Ascending aorta (tissue), 2 donors: ENCODE measurements around the gene OR2A42. TPM values are rescaled to one million over a fixed set of nuclear protein-coding genes. Genes with fewer than 3 reads are reported as not detected.
"Not testable (repeated sequence)": the region's sequence is repeated elsewhere in the genome, so short reads cannot be mapped to it uniquely, and the experiment has no call there.

ENCODE experiments used
- DNase-seq, 2 donors: peaks; one replicate each; pipeline ENCODE4 v3.0.0-alpha.2; 2019; ENCODE audit warnings: low spot score in 2 of 2
- H3K27ac ChIP-seq, 2 donors: fragments of 200-600 bp; sonication (generic); one replicate each; pipeline ENCODE4 v1.5.1; 2016 to 2017; ENCODE audit warnings: mild to moderate bottlenecking in 1 of 2
- H3K27me3 ChIP-seq: fragments of 200-600 bp; sonication (generic); one replicate; pipeline ENCODE4 v1.5.1; 2017
- H3K36me3 ChIP-seq, 2 donors: fragments of 200-600 bp; sonication (generic); one replicate each; pipeline ENCODE4 v1.5.1; 2016
- H3K4me1 ChIP-seq, 2 donors: fragments of 200-600 bp; sonication (generic); one replicate each; pipeline ENCODE4 v1.5.1; 2016 to 2017; ENCODE audit warnings: mild to moderate bottlenecking in 1 of 2
- H3K4me3 ChIP-seq, 2 donors: fragments of 200-600 bp; sonication (generic); one replicate each; pipeline ENCODE4 v1.5.1; 2016 to 2017; ENCODE audit warnings: mild to moderate bottlenecking in 1 of 2
- H3K9me3 ChIP-seq, 2 donors: fragments of 200-600 bp; sonication (generic); one replicate each; pipeline ENCODE4 v1.5.1; 2016
- CTCF ChIP-seq, 3 experiments: fragments of 200-600 bp in 2 of 3; fragments of 450-650 bp in 1 of 3; sonication (generic) in 2 of 3; IDR thresholded peaks; one replicate each; pipeline ENCODE4 v1.5.1; 2016 to 2019; ENCODE audit warnings: antibody characterized with exemption in 3 of 3, mild to moderate bottlenecking in 1 of 3, moderate library complexity in 1 of 3
- intact Hi-C: fragments of 100-400 bp; cut with DNase I; formaldehyde crosslinking; loops from one replicate; pipeline ENCODE4 v1.15.1; 2023
- total RNA-seq: library from RNA; depleted of rRNA; stranded (reverse); fragments of >200 nt; gene quantifications from one replicate; pipeline ENCODE4 v1.1.0, GENCODE V29; 2016

OR2A42 gene
- total RNA-seq, 1 donor from 2014 or later: not detected

DNA sequence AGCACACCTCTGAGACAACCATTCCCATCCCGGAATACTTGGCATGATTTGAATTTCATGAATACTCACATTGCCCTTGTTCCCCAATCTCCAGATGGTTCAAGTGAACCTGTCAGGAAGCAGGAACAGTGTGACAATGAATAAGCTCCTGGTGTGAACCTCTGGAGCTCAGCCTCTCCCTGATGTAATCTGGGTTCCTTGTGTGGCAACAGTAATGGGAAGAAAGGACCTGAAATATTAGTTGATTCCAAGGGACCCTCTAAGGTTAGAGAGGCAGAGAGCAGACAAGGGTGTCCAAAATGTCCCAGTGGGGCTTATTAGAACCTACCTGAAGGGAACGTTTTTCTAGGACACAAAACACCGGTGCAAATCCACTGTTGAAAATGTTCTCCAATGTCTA lies 16.7 kb upstream of the OR2A42 start:
- intact Hi-C loops: no loop called here
- H3K4me3 ChIP-seq: no peak overlapping the region
- no peaks in the 10 kb centered on the region for H3K27me3 ChIP-seq
- H3K27ac ChIP-seq: no peak overlapping the region
- no peaks in the 10 kb centered on the region for H3K9me3 ChIP-seq
- H3K4me1 ChIP-seq: no peaks in the 10 kb centered on the region
- no peak for TF ChIP-seq CTCF (IDR thresholded peaks at IDR 0.05)
- no peak for DNase-seq
- H3K36me3 ChIP-seq: no peaks in the 10 kb centered on the region

GRCh38 chr7:144255471-144255897 lies 16.1 kb upstream of the OR2A42 start:
- no peaks in the 10 kb centered on the region for H3K36me3 ChIP-seq
- DNase-seq: no peak
- H3K4me1 ChIP-seq: no peaks in the 10 kb centered on the region
- intact Hi-C loops: no loop called here
- H3K27me3 ChIP-seq: no peaks in the 10 kb centered on the region
- H3K4me3 ChIP-seq: no peak overlapping the region
- TF ChIP-seq CTCF (IDR thresholded peaks at IDR 0.05): no peak
- H3K9me3 ChIP-seq: no peaks in the 10 kb centered on the region
- no peak overlapping the region for H3K27ac ChIP-seq

GRCh38 chr7:144252307-144252706 lies 12.9 kb upstream of the OR2A42 start:
- intact Hi-C loops, DNase-seq, H3K4me1 ChIP-seq, H3K9me3 ChIP-seq, H3K4me3 ChIP-seq, H3K27ac ChIP-seq, H3K36me3 ChIP-seq, H3K27me3 ChIP-seq: not testable (repeated sequence)

DNA sequence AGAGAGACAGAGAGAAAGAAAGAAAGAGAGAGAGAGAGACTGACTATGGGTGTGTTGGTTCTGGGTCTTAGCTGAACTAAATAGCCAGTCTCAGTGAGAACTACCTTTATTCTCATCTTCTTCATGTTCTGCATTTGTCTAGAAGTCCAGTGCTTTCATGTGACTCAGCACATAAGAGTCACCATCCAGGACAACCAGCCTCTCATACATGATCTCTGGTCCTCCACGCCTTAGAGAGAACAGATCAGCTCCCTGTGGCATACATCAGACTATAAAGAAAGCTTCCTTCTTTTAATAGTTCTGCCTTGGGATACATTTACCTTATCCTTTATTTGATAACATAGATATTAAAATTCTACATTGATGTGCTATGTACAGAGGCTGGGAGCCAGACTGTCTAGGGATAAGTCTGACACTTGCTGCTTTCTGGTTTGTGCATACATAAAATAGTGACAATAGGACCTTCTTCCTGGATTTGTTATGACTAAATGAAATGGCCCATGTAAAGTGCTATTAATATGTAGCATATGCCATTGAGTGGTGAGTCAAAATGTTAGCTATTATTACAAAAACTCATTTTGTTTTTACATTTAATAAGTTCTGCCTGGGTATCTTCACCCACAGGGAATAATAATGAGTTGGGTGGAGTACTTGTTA lies 8.4 kb upstream of the OR2A42 start:
- H3K9me3 ChIP-seq, DNase-seq, intact Hi-C loops, H3K27ac ChIP-seq, H3K4me1 ChIP-seq, H3K36me3 ChIP-seq, H3K27me3 ChIP-seq, H3K4me3 ChIP-seq: not testable (repeated sequence)

- H3K9me3 ChIP-seq, H3K4me3 ChIP-seq, intact Hi-C loops, H3K4me1 ChIP-seq, H3K27me3 ChIP-seq, H3K27ac ChIP-seq, H3K36me3 ChIP-seq, DNase-seq: not testable (repeated sequence)
These were observed 7.6 kb upstream of the OR2A42 start for GRCh38 chr7:144246967-144247366.

DNA sequence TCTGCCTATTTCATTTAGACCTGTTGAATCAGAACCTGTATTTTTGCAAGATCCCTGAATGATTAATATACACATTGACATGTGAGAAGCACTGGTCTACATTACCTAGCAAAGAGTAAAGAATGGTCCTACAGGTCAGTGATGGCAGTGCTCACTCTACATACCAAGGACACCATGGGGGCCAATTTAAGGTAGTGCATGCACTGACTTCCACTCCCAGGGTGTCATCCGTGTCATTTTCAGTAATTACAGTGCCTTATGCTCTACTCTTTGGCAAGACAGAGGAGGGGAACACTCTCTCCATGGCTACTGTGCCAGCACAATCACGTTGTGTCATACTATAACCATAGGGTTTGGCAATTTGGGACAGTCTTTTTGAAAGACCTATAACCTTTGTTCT lies 6.0 kb upstream of the OR2A42 start:
- H3K27me3 ChIP-seq, H3K27ac ChIP-seq, H3K36me3 ChIP-seq, H3K9me3 ChIP-seq, H3K4me3 ChIP-seq, intact Hi-C loops, DNase-seq, H3K4me1 ChIP-seq: not testable (repeated sequence)

DNA sequence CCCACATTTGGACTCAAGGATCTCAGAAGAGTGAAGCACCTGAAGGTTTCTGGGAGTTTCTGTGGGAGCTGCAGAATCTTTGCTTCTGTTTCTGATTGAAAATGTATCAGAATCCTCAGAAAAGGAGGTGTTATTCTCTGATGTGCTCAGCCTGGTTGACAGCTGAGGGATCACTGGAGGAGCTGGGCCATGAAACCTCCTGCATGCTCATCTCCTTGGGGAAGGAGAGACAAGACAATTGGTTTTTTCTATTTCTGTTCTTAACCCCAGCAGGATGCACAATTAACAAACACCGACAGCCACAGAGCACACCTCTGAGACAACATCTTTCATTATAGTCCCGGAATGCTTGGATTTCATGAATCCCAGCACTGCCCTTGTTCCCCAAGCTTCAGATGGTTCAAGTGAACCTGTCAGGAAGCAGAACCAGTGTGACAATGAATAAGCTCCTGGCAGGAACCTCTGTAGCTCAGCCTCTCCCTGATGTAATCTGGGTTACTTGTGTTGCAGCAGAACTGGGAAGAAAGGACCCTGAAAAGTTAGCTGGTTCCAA lies 799 bp downstream of the OR2A42 start:
- H3K27me3 ChIP-seq, DNase-seq, H3K27ac ChIP-seq, intact Hi-C loops, H3K36me3 ChIP-seq, H3K4me1 ChIP-seq, H3K9me3 ChIP-seq, H3K4me3 ChIP-seq: not testable (repeated sequence)

DNA sequence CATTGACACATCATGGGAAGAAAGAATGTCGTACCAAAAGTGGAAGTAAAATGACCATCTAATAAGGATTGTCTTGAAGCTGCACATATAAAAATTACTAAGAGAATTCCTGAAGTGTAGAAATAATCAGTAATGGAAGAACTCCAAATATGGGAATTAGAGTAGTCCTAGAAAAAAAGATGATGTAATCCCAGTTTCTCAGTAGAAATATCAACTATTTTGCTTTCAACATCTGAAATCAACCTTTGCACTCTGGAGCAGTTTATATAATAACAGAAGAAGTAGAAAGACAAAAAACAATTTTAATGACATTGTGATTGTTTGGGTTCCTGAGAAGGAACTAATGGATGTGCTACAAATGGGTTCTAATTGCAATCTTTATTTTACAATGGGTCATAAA lies 6.4 kb downstream of the OR2A42 start:
- H3K27me3 ChIP-seq, H3K4me1 ChIP-seq, intact Hi-C loops, H3K27ac ChIP-seq, H3K36me3 ChIP-seq, H3K4me3 ChIP-seq, H3K9me3 ChIP-seq, DNase-seq: not testable (repeated sequence)

GRCh38 chr7:144231027-144231426 lies 8.4 kb downstream of the OR2A42 start:
- H3K27ac ChIP-seq, H3K4me1 ChIP-seq, H3K27me3 ChIP-seq, intact Hi-C loops, H3K4me3 ChIP-seq, DNase-seq, H3K36me3 ChIP-seq, H3K9me3 ChIP-seq: not testable (repeated sequence)

GRCh38 chr7:144228810-144229209 lies 10.6 kb downstream of the OR2A42 start:
- H3K36me3 ChIP-seq, DNase-seq, H3K4me1 ChIP-seq, H3K27ac ChIP-seq, H3K27me3 ChIP-seq, intact Hi-C loops, H3K9me3 ChIP-seq, H3K4me3 ChIP-seq: not testable (repeated sequence)

GRCh38 chr7:144226866-144227265 lies 12.5 kb downstream of the OR2A42 start:
- H3K4me3 ChIP-seq, H3K27me3 ChIP-seq, H3K4me1 ChIP-seq, H3K36me3 ChIP-seq, H3K27ac ChIP-seq, intact Hi-C loops, H3K9me3 ChIP-seq: not testable (repeated sequence)
- DNase-seq: peak in 1 of 2 donors; percentile 34

- H3K36me3 ChIP-seq, H3K27me3 ChIP-seq, H3K27ac ChIP-seq, H3K9me3 ChIP-seq, DNase-seq, H3K4me1 ChIP-seq, H3K4me3 ChIP-seq, intact Hi-C loops: not testable (repeated sequence)
These were observed 15.7 kb downstream of the OR2A42 start for GRCh38 chr7:144223675-144224074.

DNA sequence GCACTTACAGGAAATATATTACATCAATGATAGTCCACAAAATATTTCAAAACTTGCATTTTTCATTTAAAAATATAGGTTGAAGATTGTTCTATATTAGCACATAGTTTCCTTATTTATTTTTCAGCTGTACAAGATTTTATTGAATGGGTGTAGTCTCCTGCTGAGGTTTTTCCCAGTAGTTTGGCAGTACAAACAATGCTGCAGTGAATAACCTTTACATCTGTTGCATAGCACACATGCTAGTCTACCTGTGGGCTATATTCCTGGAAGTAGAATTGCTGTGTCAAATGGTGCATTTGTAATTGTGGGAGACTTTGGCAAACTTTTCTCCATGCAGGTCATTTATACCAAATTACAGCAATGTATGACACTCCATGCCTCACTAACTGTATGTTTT lies 18.9 kb downstream of the OR2A42 start:
- H3K4me3 ChIP-seq, H3K4me1 ChIP-seq, intact Hi-C loops: not testable (repeated sequence)

More for the DNA sequence above, 18.9 kb downstream of the OR2A42 start:
- not testable (repeated sequence) for H3K27ac ChIP-seq, H3K36me3 ChIP-seq, H3K9me3 ChIP-seq, H3K27me3 ChIP-seq, DNase-seq
